Anterior cingulate cortex (tissue), 58 donors: ENCODE results near the gene DOCK11.
"Not testable (repeated sequence)": the region's sequence is repeated elsewhere in the genome, so short reads cannot be mapped to it uniquely, and the experiment has no call there.

Experiments used
- DNase-seq, 58 donors: peaks; one replicate each; lab custom pipeline; 2025; lab: John Stamatoyannopoulos, UW

Gene DOCK11

DNA sequence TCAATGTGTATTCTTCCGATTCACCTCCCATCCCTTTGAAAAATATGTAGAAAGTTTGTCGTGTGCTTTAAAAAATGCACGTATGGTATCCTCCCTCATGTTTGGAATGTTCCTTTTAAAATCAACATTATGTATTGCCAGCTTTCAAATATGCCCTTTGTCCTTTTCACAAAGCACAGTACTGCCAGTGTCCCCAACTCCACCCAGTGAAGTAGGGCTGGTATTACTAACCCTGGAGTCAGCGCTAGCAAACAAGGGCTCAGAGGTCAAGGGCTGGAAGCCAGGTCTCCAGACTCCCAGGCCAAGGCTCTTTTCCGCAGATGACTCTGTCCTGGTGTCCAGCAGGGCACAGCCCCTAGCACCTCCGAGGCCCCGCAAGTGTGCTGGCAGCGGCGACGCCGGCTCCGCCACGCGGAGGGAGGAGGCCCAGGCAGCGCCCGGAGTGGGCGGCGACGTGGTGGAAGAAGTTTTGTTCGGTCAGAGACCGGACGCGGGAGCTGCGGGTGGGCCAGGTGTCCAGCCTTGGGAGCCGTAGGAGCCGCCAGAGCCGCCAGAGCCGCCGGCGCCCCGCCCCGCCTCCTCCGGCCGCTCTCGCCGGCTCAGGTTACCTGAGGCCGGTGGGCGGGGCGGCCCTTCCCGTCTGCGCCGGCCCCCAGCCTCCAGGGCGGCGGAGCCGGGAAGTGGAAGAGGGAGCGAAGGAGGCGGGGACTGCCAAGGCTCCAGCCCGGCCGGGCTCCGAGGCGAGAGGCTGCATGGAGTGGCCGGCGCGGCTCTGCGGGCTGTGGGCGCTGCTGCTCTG lies 231.5 kb downstream of the DOCK11 start, which contains the start of gene IL13RA1:
Gene IL13RA1 (plus strand): TSS at position 720 of the 799 bp plus-strand sequence. CDS start 33 bp downstream, at position 753.
- peak in 12 of 58 donors; percentile 1 to 40 (median 15) for DNase-seq

DNA sequence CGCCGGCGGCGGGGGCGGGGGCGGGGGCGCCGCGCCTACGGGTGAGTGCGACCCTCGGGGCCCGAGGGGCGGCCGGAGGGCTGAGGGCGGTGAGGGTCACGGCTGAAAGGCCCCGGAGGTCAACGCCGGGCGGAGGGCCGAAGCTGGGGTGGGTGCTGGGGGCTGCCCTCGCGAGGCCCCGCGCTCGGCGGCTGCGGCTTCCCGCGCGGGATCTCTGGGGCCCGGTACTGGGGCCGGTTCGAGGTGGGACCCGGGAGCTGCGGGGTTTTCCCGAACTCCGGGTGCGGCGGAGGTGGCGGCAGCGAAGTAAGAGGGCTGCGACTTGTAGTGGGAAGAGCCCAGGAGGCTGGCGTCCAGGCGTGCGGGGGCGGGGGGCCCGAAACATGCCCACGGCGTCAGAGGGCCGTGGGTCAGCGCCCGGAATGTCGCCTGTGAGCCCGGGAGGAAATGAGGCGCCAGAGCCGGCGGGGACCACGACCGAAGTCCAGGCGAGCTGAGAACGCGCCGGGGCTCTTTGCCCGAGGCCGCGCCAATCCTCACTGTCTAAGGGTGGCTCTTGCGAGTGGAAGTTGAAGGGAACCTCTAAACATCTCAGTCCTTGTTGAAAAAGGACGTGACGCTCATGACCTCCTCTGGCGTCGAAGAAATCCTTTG lies 232.2 kb downstream of the DOCK11 start:
- DNase-seq = peak in 5 of 58 donors; percentile 0 to 44 (median 3)

DNA sequence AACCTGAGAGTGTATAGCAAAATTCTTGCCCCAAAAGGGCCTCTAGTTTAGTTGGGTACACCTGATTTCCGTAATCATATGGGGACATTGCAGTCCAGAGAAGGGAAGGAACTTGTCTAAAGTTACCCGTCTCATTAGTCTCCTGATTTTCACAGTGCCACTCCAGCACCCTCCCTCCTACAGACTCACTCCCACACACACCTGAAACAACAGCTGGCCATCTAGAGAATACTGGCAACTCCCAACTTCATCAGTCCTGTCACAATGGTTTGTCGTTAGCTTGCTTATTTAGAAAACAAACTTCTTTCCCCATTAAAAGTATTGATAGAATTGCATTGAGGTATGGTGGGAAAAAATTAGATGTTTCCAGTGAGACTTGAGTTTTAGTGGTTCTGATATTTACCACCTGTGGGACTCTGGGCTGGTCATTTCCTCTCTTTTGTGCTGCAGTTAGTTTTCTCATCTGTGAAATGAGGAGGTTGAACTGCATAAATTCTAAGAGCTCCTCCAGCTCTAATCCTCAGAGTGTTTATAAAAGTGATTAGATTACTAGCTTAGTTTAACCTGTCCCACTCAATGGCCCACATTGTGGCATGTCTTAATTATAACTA lies 233.5 kb downstream of the DOCK11 start:
- DNase-seq = no peak

DNA sequence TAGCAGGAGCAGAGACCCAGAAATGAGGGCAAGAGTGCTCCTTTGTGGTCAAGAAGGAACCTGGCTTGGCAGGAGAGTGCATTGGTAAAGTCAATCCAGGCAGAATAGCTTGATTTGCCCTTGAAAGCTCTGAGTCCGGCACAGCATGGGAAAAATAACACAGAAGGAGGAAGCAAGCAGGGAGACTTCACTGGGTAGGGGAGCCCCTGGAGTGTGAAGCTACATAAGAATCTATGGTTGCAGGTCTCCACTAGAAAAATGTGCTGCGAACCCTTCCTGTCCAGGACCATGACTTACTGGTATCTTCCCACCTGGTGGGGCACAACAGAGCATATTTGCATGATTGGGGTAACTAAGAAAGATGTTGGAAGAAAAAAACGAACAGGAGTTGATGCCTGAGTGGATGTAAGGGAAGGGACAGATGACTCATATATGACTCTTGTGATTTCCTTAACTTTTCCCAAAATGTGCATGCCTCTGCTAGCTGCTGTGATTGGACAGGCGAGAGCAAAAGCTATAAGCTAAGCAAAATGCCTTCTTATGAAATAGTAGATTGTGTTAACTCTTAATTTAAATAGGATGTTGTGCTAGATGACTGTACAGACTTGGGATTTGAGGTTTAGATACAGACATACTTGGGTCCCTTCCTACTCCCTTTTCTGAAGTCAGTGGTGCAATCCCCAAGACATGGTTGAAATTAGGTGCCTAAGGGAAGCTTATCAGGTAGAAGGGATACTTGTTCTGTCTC lies 235.1 kb downstream of the DOCK11 start:
- no peak for DNase-seq

DNA sequence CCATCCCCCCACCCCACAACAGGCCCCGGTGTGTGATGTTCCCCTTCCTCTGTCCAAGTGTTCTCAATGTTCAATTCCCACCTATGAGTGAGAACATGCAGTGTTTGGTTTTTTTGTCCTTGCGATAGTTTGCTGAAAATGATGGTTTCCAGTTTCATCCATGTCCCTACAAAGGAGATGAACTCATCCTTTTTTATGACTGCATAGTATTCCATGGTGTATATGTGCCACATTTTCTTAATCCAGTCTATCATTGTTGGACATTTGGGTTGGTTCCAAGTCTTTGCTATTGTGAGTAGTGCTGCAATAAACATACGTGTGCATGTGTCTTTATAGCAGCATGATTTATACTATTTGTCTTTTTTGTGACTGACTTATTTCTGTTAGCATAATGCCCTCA lies 236.9 kb downstream of the DOCK11 start:
- not testable (repeated sequence) for DNase-seq

DNA sequence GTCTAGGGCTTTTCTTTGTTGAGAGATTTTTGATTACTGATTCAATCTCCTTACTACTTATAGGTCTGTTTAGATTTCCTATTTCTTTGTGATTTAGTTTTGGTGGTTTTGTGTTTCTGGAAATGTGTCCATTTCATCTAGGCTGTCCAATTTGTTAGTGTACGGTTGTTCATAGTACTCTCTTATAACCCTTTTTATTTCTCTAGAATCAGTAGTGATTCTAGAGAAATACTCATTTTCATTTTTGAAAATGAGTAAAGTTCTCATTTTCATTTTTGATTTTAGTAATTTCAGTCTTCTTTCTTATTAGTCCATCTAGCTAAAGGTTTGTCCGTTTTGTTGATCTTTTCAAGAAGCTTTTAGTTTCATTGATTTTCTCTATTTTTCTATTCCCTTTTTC lies 239.3 kb downstream of the DOCK11 start:
- no peak for DNase-seq
